ENCODE measurements around the gene PITPNM3. TPM values are rescaled to one million over a fixed set of nuclear protein-coding genes. Genes with fewer than 3 reads are reported as not detected.

The PITPNM3 gene
- polyA plus RNA-seq, 1 donor: 1.4 TPM

DNA sequence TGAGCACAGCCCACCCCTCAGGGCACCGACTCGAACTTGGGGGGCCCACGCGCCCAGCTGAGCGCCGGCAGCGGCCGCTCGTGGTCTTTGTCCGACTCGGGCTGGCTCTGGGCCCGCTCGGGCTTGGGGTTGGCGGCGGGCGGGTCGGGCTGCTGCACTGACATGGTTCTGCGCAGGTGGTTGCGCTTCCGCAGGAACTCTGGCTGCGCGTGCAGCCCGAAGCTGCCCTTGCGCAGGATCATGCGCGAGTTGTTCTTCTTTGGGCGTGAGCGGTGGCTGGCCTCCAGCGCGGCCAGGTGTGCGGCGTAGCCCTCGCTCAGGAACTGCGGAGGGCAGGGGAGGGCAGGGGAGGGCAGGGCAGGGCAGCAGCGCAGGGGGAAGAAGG is 101.0 kb downstream of the PITPNM3 start:
- DNase-seq: peak; percentile 64 to 70
- Histone ChIP-seq H3K4me3 (ENCODE audit: low read length) (peak overlapping the region; percentile 23), H3K36me3 (ENCODE audit: control insufficient read depth, insufficient read depth, low read length) (no peaks in the 10 kb centered on the region), H3K27ac (ENCODE audit: low read length) (no peak overlapping the region), H3K4me1 (ENCODE audit: control insufficient read depth, insufficient read depth, low read length) (peaks cover 5% of the 10 kb centered on the region), H3K27me3 (ENCODE audit: control insufficient read depth, insufficient read depth, low read length) (peaks cover 5% of the 10 kb centered on the region), H3K9me3 (ENCODE audit: control insufficient read depth, low read depth, low read length) (no peaks in the 10 kb centered on the region)
- WGBS (ENCODE audit: insufficient coverage, low lambda C conversion rate): no CpG with 5 or more reads among the region's 35 CpGs

DNA sequence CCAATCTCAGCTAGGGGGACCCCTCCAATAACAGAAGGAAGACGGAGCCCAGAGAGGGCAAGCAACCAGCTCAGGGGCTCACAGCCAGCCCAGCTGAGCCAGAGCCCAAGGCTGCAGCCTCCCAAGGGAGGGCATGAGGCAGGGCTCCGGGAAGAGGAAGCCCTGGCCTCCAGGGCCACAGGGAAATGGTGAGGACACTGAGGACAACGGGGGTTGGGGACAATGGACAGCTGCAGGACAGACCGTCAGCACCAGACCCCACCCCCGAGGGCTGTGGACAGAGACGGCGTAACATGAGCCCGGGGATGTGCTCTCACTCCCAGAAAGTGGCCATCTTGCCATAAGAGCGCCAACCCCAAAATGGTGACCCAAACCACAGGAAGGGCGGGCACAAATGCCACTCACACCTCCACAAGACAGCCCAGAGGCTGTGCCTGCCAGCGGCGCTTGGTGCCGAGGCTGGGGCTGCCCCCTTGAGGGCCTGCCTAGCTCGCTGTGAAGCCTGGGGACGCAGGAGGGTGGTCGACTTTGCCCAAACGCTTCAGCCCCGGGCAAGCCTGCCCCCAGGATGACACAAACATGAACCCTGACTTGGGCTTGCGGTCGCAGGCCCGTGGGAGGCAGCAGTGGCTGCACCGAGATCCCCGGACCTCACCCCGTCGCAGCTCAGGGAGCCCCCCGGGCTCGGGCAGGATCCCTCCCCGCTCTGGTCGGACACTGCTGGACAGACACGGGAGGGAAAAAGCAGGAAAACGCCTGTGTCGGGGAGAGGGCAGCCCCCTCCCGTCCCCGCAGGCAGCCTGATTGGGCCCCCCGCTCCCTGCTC is 101.6 kb downstream of the PITPNM3 start:
- Histone ChIP-seq H3K27ac (ENCODE audit: low read length) (no peak overlapping the region), H3K4me3 (ENCODE audit: low read length) (peak overlapping the region; percentile 23)
- DNase-seq: no peak

DNA sequence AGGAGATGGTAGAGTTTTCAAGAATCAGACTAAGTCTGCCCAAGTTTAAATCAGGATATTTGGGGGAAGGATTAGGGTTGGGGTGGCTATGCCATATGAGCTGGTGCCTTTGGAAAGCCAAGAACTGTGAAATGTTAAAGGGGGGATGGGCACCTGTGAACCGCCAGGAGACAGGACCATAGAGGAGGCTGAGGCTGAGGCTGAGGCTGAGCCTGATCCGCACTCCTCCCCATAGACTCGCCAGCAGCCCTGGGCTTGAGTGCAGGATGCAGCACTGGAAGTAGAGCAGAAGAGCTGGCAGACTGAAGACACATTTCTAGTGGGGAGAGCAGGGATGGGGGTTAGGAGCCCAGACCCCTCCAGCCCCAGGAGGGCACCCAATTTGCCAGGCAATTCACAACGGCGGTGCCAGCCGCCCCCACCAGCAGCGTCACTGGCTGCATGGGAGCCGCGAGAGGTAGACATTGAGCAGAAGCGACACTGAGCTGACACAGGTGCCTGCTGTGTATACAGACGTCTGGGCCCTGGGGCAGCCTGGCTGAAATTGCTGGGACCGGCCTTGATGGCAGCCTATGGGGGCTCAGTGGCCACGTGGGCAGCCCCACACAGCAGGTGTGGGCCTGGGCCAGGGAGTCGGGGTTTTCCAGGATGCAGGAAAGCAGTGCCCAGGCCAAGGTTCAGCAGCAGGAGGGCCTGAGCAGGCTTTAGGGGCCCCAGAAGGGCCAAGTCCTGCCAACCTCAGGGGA is 102.9 kb downstream of the PITPNM3 start:
- no peak for DNase-seq
- no peak overlapping the region for H3K27ac ChIP-seq (ENCODE audit: low read length)
- no peaks in the 10 kb centered on the region for H3K9me3 ChIP-seq (ENCODE audit: control insufficient read depth, low read depth, low read length)
- peaks cover 5% of the 10 kb centered on the region for H3K4me1 ChIP-seq (ENCODE audit: control insufficient read depth, insufficient read depth, low read length)
- H3K36me3 ChIP-seq (ENCODE audit: control insufficient read depth, insufficient read depth, low read length): no peaks in the 10 kb centered on the region
- WGBS (ENCODE audit: insufficient coverage, low lambda C conversion rate): no CpG with 5 or more reads among the region's 14 CpGs
- H3K4me3 ChIP-seq (ENCODE audit: low read length): no peak overlapping the region
- H3K27me3 ChIP-seq (ENCODE audit: control insufficient read depth, insufficient read depth, low read length): peaks cover 5% of the 10 kb centered on the region

More for the DNA sequence above, 101.6 kb downstream of the PITPNM3 start:
- Histone ChIP-seq H3K9me3 (ENCODE audit: control insufficient read depth, low read depth, low read length) (no peaks in the 10 kb centered on the region), H3K4me1 (ENCODE audit: control insufficient read depth, insufficient read depth, low read length) (peaks cover 5% of the 10 kb centered on the region), H3K36me3 (ENCODE audit: control insufficient read depth, insufficient read depth, low read length) (no peaks in the 10 kb centered on the region), H3K27me3 (ENCODE audit: control insufficient read depth, insufficient read depth, low read length) (peaks cover 5% of the 10 kb centered on the region)
- no CpG with 5 or more reads among the region's 35 CpGs for WGBS (ENCODE audit: insufficient coverage, low lambda C conversion rate)

DNA sequence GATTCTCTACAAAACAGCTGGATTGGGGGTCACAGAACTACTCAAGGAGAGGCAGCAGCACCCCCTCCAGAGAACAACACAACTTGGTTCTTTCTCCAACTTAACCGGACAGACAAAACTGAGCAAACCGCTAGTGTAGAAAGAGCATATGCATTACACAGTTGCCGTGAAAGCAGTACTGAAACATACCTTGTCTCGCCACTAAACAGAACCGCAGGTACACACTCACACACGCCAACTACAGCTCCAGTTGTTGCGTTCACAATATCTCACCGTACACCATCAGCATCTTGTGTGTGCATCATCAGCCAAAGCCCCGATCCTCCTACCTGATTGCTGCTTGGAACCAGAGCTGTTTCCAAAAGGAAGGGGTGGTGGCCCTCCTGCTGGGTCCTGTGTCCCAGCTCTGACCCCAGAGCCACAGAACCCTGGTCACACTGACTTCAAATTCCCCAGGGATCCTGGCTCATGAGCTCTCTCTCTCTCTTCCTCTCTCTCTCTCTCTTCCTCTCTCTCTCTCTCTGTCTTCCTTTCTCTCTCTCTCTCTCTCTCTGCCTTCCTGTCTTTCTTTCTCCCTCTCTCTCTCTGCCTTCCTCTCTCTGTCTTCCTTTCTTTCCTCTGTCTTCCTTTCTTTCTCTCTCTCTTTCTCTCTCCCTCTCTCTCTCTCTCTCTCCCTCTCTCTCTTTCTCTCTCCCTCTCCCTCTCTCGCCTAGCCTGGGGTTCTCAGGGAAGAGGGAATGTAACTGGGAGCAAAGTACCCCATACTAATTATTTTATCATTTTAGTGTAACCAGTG is 103.7 kb downstream of the PITPNM3 start:
- WGBS (ENCODE audit: insufficient coverage, low lambda C conversion rate): no CpG with 5 or more reads among the region's 10 CpGs
- peaks cover 5% of the 10 kb centered on the region for H3K27me3 ChIP-seq (ENCODE audit: control insufficient read depth, insufficient read depth, low read length)
- H3K27ac ChIP-seq (ENCODE audit: low read length): no peak overlapping the region
- DNase-seq: no peak
- no peak overlapping the region for H3K4me3 ChIP-seq (ENCODE audit: low read length)
- H3K4me1 ChIP-seq (ENCODE audit: control insufficient read depth, insufficient read depth, low read length): peaks cover 5% of the 10 kb centered on the region
- H3K36me3 ChIP-seq (ENCODE audit: control insufficient read depth, insufficient read depth, low read length): no peaks in the 10 kb centered on the region
- H3K9me3 ChIP-seq (ENCODE audit: control insufficient read depth, low read depth, low read length): no peaks in the 10 kb centered on the region

DNA sequence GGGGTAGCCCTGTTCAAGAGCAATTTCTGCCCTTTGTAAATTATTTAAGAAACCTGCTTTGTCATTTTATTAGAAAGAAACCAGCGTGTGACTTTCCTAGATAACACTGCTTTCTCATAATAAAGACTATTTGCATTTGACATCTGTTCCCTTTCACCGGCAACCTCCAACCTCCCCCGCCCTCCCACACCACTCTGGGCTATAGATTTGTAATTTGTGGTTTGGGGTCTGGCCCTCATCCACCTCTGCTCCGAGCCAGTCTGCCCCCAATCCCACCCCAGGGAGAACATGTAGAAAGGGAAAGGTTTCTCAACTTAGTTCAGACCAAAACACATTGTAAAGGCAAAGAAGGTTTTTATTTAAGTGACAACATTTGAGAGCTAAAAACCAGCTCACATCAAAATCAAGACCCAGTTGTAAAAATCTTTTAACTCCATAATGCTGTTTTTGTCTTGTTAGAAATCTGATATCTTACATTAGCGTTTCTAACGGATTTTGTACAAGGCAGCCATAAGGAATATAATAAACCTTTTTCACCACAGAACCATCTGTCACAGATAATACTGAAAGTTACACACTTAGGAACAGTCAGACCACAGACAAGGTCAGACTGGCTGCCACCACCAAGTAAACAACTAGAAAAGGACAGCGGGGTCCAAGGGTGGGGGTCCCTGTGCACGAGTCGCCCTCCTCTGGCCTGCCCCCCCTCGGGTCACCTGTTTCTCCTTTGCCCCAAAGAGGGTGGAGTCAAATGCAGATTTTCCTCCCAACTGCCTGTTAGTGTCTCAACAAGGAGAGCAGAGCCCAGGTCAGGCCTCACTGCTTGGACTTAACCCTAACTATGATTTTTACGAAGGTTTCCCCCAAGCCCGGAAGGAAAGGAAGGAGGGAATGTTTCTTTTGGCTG is 105.2 kb downstream of the PITPNM3 start:
- Histone ChIP-seq H3K27ac (ENCODE audit: low read length) (no peak overlapping the region), H3K36me3 (ENCODE audit: control insufficient read depth, insufficient read depth, low read length) (no peaks in the 10 kb centered on the region), H3K9me3 (ENCODE audit: control insufficient read depth, low read depth, low read length) (no peaks in the 10 kb centered on the region), H3K4me3 (ENCODE audit: low read length) (no peak overlapping the region), H3K27me3 (ENCODE audit: control insufficient read depth, insufficient read depth, low read length) (peaks cover 5% of the 10 kb centered on the region), H3K4me1 (ENCODE audit: control insufficient read depth, insufficient read depth, low read length) (peaks cover 5% of the 10 kb centered on the region)
- WGBS (ENCODE audit: insufficient coverage, low lambda C conversion rate): 45% methylated on average over 2 of the region's 12 CpGs
- no peak for DNase-seq

DNA sequence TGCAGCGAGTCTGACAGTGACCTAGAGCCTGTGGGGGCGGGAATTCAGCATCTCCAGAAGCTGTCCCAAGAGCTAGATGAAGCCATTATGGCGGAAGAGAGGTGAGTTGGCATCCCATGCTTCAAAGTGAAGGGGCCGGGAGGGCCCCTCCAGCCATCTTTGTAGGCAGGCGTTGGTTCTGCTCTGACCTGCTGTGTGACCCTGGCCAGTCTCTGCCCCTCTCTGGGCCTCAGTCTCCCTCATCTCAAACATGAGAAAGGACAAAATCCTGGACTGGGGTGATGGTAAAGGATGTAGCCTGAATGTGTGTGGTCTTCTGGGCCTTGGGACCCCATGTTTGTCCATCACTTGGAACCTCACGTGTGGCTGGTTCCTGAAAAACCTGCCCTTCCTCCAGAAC is 107.0 kb downstream of the PITPNM3 start:
- H3K4me1 ChIP-seq (ENCODE audit: control insufficient read depth, insufficient read depth, low read length): no peaks in the 10 kb centered on the region

DNA sequence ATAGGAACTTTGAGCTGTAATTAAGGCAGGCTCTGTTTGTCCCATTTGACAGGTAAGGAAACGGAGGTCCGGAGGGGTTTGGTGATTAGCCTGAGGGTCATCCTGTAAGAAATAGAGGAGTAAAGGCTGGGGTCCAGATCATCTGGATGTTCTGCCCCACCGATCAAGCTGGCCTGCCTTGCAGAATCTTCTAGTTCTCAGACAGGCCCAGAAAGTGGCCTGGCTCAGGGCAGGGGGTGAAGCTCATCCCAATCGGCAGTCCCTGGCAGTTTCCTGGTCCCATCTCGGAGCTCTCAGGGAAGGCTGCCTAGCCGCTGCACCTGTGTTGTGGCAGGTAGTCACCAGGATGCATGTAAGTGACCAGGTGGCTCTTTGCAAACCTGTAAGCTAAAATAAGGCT is 107.9 kb downstream of the PITPNM3 start:
- H3K36me3 ChIP-seq (ENCODE audit: control insufficient read depth, insufficient read depth, low read length): no peaks in the 10 kb centered on the region
- DNase-seq: no peak
- H3K4me3 ChIP-seq (ENCODE audit: low read length): no peak overlapping the region
- H3K4me1 ChIP-seq (ENCODE audit: control insufficient read depth, insufficient read depth, low read length): no peaks in the 10 kb centered on the region
- H3K27me3 ChIP-seq (ENCODE audit: control insufficient read depth, insufficient read depth, low read length): no peaks in the 10 kb centered on the region
- H3K9me3 ChIP-seq (ENCODE audit: control insufficient read depth, low read depth, low read length): no peaks in the 10 kb centered on the region
- WGBS (ENCODE audit: insufficient coverage, low lambda C conversion rate): no CpG with 5 or more reads among the region's 6 CpGs
- no peak overlapping the region for H3K27ac ChIP-seq (ENCODE audit: low read length)

More for the DNA sequence above, 107.0 kb downstream of the PITPNM3 start:
- DNase-seq: no peak
- WGBS (ENCODE audit: insufficient coverage, low lambda C conversion rate): no CpG with 5 or more reads among the region's 6 CpGs
- H3K27ac ChIP-seq (ENCODE audit: low read length): no peak overlapping the region
- H3K36me3 ChIP-seq (ENCODE audit: control insufficient read depth, insufficient read depth, low read length): no peaks in the 10 kb centered on the region
- H3K4me3 ChIP-seq (ENCODE audit: low read length): no peak overlapping the region
- no peaks in the 10 kb centered on the region for H3K9me3 ChIP-seq (ENCODE audit: control insufficient read depth, low read depth, low read length)
- H3K27me3 ChIP-seq (ENCODE audit: control insufficient read depth, insufficient read depth, low read length): no peaks in the 10 kb centered on the region

DNA sequence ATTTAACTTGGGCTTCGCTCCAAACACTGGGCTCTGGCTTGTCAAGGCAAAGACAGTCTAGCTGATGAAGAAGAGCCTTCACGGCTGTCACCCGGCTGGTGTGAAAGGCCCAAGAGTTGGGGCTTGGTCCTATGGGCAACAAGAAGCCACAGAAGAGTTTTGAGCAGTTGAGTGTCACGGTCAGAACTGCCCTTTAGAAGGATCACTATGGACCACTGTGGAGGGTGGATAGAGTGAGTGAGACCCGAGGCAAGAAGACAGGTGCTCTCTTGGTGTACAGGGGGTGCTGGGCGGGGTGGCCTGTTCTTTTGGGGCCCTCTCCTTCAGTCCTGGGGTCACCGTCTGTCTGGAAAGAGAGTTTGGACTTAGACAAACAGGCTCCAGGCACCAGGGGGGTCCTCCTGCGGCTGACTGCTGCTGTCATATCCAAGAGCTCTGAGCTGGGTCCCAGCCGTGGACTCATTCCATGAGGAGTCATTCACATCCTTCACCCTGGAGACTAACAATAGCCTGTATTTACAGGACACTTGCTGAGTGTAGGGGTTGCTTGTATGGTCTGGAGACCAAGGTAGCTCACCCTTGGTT is 109.7 kb downstream of the PITPNM3 start:
- no peak overlapping the region for H3K27ac ChIP-seq (ENCODE audit: low read length)
- WGBS (ENCODE audit: insufficient coverage, low lambda C conversion rate): 100% methylated on average over 1 of the region's 9 CpGs
- no peaks in the 10 kb centered on the region for H3K4me1 ChIP-seq (ENCODE audit: control insufficient read depth, insufficient read depth, low read length)
- H3K9me3 ChIP-seq (ENCODE audit: control insufficient read depth, low read depth, low read length): no peaks in the 10 kb centered on the region
- H3K36me3 ChIP-seq (ENCODE audit: control insufficient read depth, insufficient read depth, low read length): no peaks in the 10 kb centered on the region
- H3K4me3 ChIP-seq (ENCODE audit: low read length): no peak overlapping the region
- DNase-seq: no peak
- no peaks in the 10 kb centered on the region for H3K27me3 ChIP-seq (ENCODE audit: control insufficient read depth, insufficient read depth, low read length)

DNA sequence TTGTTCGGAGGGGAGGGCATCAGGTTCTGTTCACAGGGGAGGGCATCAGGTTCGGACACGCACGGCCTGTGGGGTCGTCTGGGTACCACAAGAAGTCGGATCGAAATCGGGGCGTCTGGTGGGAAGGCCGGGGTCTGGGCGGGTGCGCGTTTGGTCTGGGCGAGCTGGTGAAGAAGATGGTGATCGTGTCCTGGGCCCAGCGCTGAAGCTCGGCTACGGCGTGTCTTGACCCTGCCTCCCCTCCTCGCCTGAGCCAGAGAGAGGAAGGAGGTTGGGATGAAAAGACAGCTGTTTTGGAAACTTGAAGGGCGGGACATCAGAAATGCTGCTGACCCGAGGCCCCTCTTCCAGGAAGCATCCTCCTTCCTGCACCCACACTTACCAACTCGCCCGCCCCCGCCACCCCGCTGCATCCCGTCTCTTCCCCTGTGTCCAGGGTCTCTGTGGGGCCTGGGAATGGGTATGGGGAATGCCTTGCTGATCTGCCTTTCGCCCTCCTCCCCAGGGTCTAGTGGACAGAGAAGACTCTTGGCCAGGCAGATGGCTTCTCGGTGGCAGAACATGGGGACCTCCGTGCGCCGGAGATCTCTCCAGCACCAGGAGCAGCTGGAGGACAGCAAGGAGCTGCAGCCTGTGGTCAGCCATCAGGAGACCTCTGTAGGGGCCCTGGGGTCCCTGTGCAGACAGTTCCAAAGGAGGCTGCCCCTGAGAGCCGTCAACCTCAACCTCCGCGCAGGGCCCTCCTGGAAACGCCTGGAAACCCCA is 111.6 kb downstream of the PITPNM3 start:
- H3K27me3 ChIP-seq (ENCODE audit: control insufficient read depth, insufficient read depth, low read length): no peaks in the 10 kb centered on the region
- H3K4me3 ChIP-seq (ENCODE audit: low read length): peak overlapping the region; percentile 54
- no peaks in the 10 kb centered on the region for H3K4me1 ChIP-seq (ENCODE audit: control insufficient read depth, insufficient read depth, low read length)
- no peaks in the 10 kb centered on the region for H3K9me3 ChIP-seq (ENCODE audit: control insufficient read depth, low read depth, low read length)
- DNase-seq: no peak
- no peaks in the 10 kb centered on the region for H3K36me3 ChIP-seq (ENCODE audit: control insufficient read depth, insufficient read depth, low read length)
- WGBS (ENCODE audit: insufficient coverage, low lambda C conversion rate): no CpG with 5 or more reads among the region's 36 CpGs
- no peak overlapping the region for H3K27ac ChIP-seq (ENCODE audit: low read length)

Measured in large intestine (tissue), 3 donors.